GM20000 (cell line): ENCODE data around the gene AQP5.

Source experiments
- DNase-seq: peaks from one replicate; pipeline ENCODE4 v3.0.0; 2012; ENCODE audit warnings: low spot score
- TF ChIP-seq, protein P1 (sequence below): IDR thresholded peaks from 2 replicates; pipeline ENCODE4 v1.5.1; 2012; ENCODE audit warnings: mild to moderate bottlenecking, control low read depth; ENCODE audit errors: extremely low read depth, missing control alignments

The AQP5 gene

DNA sequence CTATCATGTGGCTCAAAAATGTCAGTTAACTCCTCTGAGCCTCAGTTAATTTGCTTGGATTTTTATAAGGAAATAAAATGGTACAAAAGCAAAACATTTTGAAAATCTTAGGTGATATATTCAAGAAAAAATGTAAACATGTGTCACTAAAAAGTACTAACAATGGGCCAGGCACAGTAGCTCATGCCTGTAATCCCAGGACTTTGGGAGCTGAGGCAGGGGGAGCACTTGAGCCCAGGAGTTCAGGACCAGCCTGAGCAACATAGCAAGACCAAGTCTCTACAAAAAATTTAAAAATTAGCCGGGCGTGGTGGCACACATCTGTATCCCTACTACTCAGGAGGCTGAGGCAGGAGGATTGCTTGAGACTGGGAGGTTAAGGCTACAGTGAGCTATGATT lies 36.8 kb downstream of the AQP5 start:
- DNase-seq: no peak
- TF ChIP-seq, protein P1, sequence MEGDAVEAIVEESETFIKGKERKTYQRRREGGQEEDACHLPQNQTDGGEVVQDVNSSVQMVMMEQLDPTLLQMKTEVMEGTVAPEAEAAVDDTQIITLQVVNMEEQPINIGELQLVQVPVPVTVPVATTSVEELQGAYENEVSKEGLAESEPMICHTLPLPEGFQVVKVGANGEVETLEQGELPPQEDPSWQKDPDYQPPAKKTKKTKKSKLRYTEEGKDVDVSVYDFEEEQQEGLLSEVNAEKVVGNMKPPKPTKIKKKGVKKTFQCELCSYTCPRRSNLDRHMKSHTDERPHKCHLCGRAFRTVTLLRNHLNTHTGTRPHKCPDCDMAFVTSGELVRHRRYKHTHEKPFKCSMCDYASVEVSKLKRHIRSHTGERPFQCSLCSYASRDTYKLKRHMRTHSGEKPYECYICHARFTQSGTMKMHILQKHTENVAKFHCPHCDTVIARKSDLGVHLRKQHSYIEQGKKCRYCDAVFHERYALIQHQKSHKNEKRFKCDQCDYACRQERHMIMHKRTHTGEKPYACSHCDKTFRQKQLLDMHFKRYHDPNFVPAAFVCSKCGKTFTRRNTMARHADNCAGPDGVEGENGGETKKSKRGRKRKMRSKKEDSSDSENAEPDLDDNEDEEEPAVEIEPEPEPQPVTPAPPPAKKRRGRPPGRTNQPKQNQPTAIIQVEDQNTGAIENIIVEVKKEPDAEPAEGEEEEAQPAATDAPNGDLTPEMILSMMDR: no peak

DNA sequence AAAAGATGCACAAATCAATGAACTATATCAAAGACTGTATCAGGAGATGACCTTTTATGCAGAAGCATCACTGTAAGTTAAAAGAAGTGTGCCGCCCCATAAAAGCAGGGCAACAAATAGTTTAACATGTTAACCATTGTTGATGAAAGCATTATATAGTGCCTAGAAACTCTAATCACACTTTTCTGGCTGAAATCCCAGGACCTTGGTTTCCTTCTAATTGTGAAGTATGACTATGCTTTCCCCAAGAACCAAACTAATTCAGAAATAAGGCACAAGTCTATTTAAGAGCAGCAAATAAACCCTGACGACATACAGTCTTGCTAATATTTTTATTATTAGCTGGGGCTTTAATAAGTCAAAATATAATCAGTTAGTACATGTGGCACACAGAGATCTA lies 41.9 kb downstream of the AQP5 start:
- TF ChIP-seq, protein P1: no peak
- DNase-seq: no peak

DNA sequence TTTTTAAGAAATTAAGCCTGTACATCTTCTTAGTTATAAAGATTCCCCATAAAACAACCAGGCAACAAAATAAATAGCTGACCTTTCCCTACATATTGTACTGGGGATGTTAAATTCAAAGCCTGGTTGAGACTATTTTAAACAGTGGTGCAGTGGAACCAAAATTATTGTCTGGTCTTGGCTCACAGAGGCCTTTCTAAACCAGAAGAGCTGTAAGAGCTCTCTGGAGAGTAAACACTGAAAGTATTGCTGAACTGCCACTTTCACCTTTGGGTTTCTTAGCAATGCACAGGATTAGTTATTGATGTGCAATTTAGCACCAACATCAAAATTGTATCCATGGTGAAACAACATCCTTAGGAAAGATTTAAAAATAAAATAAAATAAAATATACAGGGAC lies 43.0 kb downstream of the AQP5 start:
- TF ChIP-seq, protein P1: no peak
- no peak for DNase-seq

DNA sequence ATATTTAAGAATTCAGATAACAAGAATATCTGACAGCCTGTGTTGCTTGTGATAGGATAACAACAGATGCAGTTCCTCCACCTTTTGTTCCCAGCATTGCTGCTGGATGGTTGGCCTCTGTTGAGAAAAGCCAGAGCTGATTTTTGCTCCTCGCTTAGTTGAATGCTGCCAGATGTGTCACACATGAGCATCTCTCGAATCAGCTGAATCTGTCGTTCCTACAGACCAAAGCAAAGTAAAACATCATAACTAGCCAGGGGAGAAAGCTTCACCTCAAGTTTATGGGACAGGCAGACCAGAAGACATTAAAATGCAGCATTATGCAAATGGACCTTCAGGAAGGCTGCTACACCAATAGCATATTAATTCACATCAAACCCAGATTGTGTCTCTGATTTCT lies 43.5 kb downstream of the AQP5 start:
- TF ChIP-seq, protein P1: no peak

DNA sequence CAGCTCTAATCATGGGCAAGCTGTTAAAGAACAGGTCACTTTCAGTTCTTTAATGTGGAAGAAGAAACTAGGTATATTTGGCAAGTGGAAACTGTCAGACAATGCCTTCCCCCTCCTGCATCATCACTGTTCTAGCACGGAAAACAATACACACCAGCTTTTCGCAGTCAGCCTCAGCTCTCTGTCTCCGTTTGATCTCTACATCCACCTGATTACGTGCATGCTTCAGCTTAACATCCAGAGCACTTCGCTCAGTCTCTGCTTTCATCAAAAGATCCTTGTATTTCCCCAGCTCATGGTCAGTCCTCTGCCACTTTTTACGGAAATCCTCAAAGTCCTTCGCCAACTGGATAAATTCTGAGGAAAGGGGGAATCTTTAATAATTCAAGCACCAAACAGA lies 44.6 kb downstream of the AQP5 start:
- TF ChIP-seq, protein P1: no peak
- no peak for DNase-seq

More for the DNA sequence above, 43.5 kb downstream of the AQP5 start:
- no peak for DNase-seq

DNA sequence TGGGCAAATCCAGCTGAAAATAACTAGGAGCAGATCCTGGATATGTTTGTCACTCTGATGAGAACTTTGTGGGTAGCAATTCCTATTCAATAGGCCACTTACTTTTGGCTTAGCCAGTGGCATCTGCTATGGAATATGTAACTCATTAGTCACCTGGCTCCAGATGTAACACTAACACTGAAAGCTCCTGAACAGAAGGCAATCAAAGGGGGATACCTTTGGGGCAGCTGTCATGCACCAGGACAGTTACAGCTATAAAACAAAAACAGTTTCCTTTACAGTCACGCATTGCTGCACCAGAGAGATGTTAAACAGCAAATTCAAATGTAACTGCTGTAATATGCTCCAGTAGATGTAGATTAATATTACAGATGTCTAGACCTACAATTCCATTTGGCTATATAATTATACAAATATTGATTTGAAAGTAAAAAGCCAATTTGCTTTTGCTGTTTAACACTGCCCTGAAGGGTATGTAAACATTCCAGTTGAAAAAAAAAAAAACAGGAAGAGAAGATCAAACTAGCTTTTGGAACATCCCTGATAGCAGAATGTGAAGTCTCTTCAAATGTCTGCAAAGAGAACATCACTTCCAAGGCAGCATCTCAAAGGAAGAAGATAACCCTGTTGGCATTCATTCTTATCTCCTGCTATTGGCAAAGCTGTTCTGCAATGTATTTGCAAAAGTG lies 45.2 kb downstream of the AQP5 start:
- TF ChIP-seq, protein P1: no peak
- DNase-seq: no peak

DNA sequence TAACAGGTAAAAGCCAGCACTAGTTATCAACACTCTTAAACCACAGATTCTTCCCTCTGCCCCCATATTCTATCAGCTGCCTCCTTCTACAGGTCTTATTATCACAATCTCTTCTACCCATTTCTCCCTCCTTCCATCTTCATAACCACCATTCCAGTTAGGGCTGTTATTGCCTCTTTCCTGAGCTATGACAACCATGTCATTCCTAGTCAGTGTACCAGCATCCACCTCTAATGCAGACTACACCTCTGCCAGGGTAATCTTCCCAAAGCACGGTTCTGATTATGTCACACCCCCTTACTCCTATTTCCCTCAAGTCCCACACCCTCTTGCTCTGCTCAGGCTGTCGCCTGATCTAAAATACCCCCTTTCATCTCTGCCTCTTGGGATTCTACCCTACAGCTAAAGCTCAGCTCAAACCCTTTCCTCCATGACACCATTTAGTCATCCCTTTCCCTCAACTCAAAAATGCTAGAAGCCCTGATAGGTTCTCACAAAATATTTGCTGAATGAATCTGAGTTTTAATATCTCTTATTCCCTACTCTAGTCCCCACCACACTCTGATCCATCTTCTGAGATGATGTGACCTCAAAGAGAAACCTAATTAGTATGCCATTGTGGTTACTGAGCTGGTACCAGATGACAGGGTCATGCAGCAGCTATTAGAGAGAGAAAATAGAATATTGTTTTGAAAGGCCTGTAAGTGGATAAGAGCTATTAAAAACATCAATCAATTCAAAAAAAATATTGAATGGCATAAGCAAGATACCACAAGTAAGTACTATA lies 51.9 kb downstream of the AQP5 start:
- DNase-seq: no peak
- TF ChIP-seq, protein P1: no peak
